ENCODE measurements around the gene RAD23A. TPM values are rescaled to one million over a fixed set of nuclear protein-coding genes. Genes with fewer than 3 reads are reported as not detected.
"Not testable (repeated sequence)": the region's sequence is repeated elsewhere in the genome, so short reads cannot be mapped to it uniquely, and the experiment has no call there.

The RAD23A gene
- total RNA-seq, 2 donors from 2014 or later = 78.5 to 121 TPM

DNA sequence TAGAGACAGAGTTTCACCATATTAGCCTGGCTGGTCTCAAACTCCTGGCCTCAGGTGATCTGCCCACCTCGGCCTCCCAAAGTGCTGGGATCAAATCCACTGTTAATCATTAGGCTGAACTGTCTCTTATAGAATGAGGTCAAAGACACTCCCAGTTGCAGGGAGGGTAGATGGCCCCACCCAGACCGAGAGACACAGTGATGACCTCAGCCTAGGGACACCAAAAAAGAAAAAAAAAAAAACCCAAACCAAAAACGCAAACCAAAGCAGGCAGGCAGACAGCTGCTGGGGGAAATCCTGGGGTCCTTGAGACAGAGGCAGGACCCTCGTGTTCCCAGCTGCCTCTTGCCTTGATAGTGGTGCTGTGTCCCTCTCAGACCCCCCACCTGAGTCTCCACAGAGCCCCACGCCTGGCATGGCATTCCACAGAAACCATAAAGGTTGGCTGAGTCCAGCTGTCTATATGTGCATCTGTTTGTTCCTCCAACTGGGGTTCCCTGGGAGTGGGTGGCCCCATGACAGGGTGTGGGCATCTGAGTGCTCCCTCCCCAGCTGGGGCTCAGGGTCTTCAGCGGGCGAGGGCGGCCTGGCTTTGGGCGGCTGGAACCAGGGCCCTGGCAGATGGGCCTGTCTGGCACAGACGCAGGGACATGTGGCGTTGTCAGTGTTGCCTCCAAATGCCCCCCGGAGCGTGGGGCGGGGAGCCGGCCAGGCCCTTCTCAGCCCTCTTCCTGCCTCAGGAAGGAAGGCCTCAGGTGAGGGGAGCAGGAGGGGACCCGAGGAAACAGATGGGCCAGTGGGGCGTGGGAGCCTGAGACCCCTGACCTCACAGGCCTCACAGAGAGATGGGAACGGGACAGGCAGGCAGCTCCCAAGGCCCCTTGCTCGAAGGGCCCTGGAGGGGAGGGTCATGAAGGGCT is 28.9 kb downstream of the RAD23A start:
- no peak for DNase-seq
- H3K9ac ChIP-seq (ENCODE audit: low read depth in 2 of 2, low read length in 2 of 2) = no peak overlapping the region
- no peaks in the 10 kb centered on the region for H3K4me1 ChIP-seq
- H3K27me3 ChIP-seq = no peaks in the 10 kb centered on the region
- intact Hi-C loops (cut with DNase I) = loop anchor here (5.0 kb wide), 1 partner anchor 288 kb away; no protein-coding TSS in a partner anchor
- TF ChIP-seq, protein P1, sequence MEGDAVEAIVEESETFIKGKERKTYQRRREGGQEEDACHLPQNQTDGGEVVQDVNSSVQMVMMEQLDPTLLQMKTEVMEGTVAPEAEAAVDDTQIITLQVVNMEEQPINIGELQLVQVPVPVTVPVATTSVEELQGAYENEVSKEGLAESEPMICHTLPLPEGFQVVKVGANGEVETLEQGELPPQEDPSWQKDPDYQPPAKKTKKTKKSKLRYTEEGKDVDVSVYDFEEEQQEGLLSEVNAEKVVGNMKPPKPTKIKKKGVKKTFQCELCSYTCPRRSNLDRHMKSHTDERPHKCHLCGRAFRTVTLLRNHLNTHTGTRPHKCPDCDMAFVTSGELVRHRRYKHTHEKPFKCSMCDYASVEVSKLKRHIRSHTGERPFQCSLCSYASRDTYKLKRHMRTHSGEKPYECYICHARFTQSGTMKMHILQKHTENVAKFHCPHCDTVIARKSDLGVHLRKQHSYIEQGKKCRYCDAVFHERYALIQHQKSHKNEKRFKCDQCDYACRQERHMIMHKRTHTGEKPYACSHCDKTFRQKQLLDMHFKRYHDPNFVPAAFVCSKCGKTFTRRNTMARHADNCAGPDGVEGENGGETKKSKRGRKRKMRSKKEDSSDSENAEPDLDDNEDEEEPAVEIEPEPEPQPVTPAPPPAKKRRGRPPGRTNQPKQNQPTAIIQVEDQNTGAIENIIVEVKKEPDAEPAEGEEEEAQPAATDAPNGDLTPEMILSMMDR (IDR thresholded peaks at IDR 0.05) = no peak
- no peaks in the 10 kb centered on the region for H3K36me3 ChIP-seq
- H3K27ac ChIP-seq = no peak overlapping the region
- H3K9me3 ChIP-seq = no peaks in the 10 kb centered on the region
- no peak overlapping the region for H3K4me3 ChIP-seq

DNA sequence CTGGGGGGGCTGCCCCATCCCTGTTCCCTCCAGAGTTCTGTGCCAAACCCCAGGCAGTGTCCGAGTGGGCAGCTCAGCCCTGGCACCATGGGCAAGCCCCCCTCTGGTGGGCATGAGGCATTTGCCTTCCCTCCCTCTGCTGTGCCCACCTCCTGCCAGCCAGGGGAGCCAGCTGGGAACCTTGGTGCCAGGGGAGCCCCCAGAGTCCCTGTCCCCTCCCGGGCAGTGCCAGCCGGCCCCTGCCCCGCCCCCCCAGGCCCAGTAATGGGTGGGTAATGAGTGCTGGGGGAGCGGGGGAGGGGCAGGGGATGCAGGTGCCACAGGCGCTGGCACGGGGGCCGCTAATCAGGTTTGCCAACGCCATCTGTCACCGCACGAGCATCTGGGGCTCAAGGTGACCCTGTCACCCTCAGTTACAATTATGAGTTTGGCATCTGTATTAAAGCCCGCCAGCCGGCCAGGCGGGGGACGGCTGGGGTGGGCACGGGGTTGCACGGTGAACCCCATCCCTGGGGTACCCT is 29.6 kb downstream of the RAD23A start:
- H3K27me3 ChIP-seq = no peaks in the 10 kb centered on the region
- H3K36me3 ChIP-seq = no peaks in the 10 kb centered on the region
- H3K4me1 ChIP-seq = no peaks in the 10 kb centered on the region
- DNase-seq = no peak
- no peak overlapping the region for H3K9ac ChIP-seq (ENCODE audit: low read depth in 2 of 2, low read length in 2 of 2)
- H3K4me3 ChIP-seq = no peak overlapping the region
- TF ChIP-seq, protein P1 (IDR thresholded peaks at IDR 0.05) = no peak
- no peaks in the 10 kb centered on the region for H3K9me3 ChIP-seq
- H3K27ac ChIP-seq = no peak overlapping the region
- intact Hi-C loops (cut with DNase I) = loop anchor here (5.0 kb wide), 1 partner anchor 287 kb away; no protein-coding TSS in a partner anchor

DNA sequence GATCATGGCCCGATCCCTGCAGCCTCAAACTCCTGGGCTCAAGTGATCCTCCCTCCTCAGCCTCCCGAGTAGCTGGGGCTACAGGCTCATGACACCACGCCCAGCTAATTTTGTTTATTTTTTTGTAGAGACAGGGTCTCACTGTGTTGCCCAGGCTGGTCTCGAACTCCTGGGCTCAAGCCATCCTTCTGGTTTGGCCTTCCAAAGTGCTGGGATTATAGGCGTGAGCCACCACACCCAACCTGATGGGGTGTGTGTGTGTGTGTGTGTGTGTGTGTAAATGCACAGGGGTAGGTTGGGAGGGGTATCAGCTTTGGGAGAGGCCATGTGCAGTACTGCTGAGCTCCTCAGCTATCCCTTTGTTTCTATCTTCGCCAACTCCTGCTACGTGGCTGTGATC is 30.4 kb downstream of the RAD23A start:
- not testable (repeated sequence) for H3K36me3 ChIP-seq; H3K9me3 ChIP-seq; H3K27me3 ChIP-seq; H3K4me1 ChIP-seq; H3K9ac ChIP-seq (ENCODE audit: low read depth in 2 of 2, low read length in 2 of 2); H3K27ac ChIP-seq; H3K4me3 ChIP-seq; DNase-seq
- intact Hi-C loops (cut with DNase I) = loop anchor here (5.0 kb wide), 1 partner anchor 286 kb away; no protein-coding TSS in a partner anchor

DNA sequence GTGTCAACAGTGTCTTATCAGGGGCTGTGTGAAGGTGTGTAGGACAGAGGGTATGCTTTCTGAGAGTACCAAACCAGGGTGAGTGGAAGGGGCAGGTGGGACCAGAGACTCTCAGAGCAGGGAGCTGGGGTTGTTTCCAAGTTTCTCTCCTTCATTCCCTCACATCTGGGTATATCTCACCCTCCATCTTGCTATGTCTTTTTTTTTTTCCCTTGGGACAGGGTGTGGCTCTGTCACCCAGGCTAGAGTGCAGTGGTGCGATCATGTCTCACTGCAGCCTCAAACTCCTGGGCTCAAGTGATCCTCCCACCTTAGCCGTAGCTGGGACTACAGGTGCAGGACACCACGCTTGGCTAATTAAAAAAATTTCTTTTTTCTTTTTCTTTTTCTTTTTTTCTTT is 34.3 kb downstream of the RAD23A start:
- no peak overlapping the region for H3K9ac ChIP-seq (ENCODE audit: low read depth in 2 of 2, low read length in 2 of 2)
- DNase-seq = no peak
- H3K4me3 ChIP-seq = no peak overlapping the region
- no peaks in the 10 kb centered on the region for H3K27me3 ChIP-seq
- H3K36me3 ChIP-seq = no peaks in the 10 kb centered on the region
- TF ChIP-seq, protein P1 (IDR thresholded peaks at IDR 0.05) = no peak
- H3K27ac ChIP-seq = no peak overlapping the region
- intact Hi-C loops (cut with DNase I) = loop anchor here (2.0 to 5.0 kb wide), 2 partner anchors 113 to 282 kb away; no protein-coding TSS in a partner anchor
- H3K9me3 ChIP-seq = no peaks in the 10 kb centered on the region
- peaks cover 5% of the 10 kb centered on the region for H3K4me1 ChIP-seq

DNA sequence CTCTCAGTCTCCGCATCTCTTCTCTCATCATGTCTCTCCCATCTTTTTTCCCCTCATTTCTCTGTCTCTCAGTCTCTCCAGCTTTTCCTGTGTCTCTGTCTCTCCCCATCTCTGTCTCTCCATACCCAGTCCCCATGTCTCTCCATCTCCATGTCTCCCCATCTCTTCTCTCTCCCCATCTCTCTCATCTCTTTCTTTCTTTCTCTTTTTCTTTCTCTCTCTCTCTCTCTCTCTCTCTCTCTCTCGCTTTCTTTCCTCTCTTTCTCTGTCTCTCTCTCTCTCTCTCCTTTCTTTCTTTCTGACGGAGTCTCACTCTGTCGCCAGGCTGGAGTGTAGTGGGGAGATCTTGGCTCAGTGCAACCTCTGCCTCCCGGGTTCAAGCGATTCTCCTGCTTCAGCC is 37.0 kb downstream of the RAD23A start:
- Histone ChIP-seq H3K27ac (no peak overlapping the region), H3K9ac (ENCODE audit: low read depth in 2 of 2, low read length in 2 of 2) (no peak overlapping the region), H3K36me3 (no peaks in the 10 kb centered on the region), H3K27me3 (no peaks in the 10 kb centered on the region), H3K9me3 (no peaks in the 10 kb centered on the region), H3K4me1 (peaks cover 7% of the 10 kb centered on the region), H3K4me3 (no peak overlapping the region)
- TF ChIP-seq, protein P1 (IDR thresholded peaks at IDR 0.05) = no peak
- intact Hi-C loops (cut with DNase I) = loop anchor here (2.0 kb wide), 1 partner anchor 78 kb away; no protein-coding TSS in a partner anchor
- DNase-seq = no peak

All from colonic mucosa (tissue), 4 donors.